SK-N-SH (cell line): Measurements from ENCODE around the gene NAALADL1.

ENCODE experiments used
- CTCF ChIP-seq: fragments of 200-600 bp; sonication (generic); IDR thresholded peaks from 2 replicates; pipeline ENCODE4 v1.6.1; 2017; ENCODE audit warnings: antibody characterized with exemption, mild to moderate bottlenecking, moderate library complexity
- IRF3 ChIP-seq: fragments of 150-350 bp; IDR thresholded peaks from 2 replicates; pipeline ENCODE4 v1.6.1; 2016; ENCODE audit warnings: mild to moderate bottlenecking, low read depth, low read length
- MAX ChIP-seq: IDR thresholded peaks from 2 replicates; pipeline ENCODE4 v1.4.0; 2012; ENCODE audit warnings: low read depth
- POLR2AphosphoS5 ChIP-seq: IDR thresholded peaks from 2 replicates; pipeline ENCODE4 v1.6.1; 2012; ENCODE audit warnings: low read depth, low read length
- REST ChIP-seq: IDR thresholded peaks from 2 replicates; pipeline ENCODE4 v1.6.1; 2012; ENCODE audit warnings: mild to moderate bottlenecking, low read depth, low read length, moderate library complexity

GRCh38 chr11:65059523-65059922, 1.2 kb upstream of the NAALADL1 start:
- TF ChIP-seq POLR2AphosphoS5 (no peak), CTCF (no peak), REST (no peak), IRF3 (no peak), MAX (no peak)
